Duodenal mucosa (tissue), 2 donors: ENCODE results near the gene TPTE2.
"Not testable (repeated sequence)": the region's sequence is repeated elsewhere in the genome, so short reads cannot be mapped to it uniquely, and the experiment has no call there.

Source experiments
- H3K27ac ChIP-seq: one replicate; pipeline ENCODE4 v1.7.0; 2013; ENCODE audit warnings: low read depth, low read length
- H3K27me3 ChIP-seq, 2 donors: one replicate each; pipeline ENCODE4 v1.7.0; 2013; ENCODE audit warnings: low read length in 2 of 2, control low read depth in 1 of 2; ENCODE audit not compliant: insufficient read depth in 2 of 2, control insufficient read depth in 1 of 2
- H3K36me3 ChIP-seq, 2 donors: one replicate each; pipeline ENCODE4 v1.7.0; 2013; ENCODE audit warnings: low read length in 2 of 2, control low read depth in 1 of 2; ENCODE audit not compliant: insufficient read depth in 2 of 2, control insufficient read depth in 1 of 2
- H3K4me1 ChIP-seq, 2 donors: one replicate each; pipeline ENCODE4 v1.7.0; 2013; ENCODE audit warnings: low read length in 2 of 2, control low read depth in 1 of 2; ENCODE audit not compliant: insufficient read depth in 2 of 2, control insufficient read depth in 1 of 2
- H3K4me3 ChIP-seq, 2 donors: one replicate each; pipeline ENCODE4 v1.7.0; 2013; ENCODE audit warnings: low read length in 2 of 2, low read depth in 1 of 2
- H3K9ac ChIP-seq, 2 donors: one replicate each; pipeline ENCODE4 v1.7.0; 2013; ENCODE audit warnings: low read length in 2 of 2, low read depth in 1 of 2
- H3K9me3 ChIP-seq, 2 donors: one replicate each; pipeline ENCODE4 v1.7.0; 2013; ENCODE audit warnings: low read length in 2 of 2, control low read depth in 1 of 2; ENCODE audit not compliant: control insufficient read depth in 1 of 2

Gene TPTE2

DNA sequence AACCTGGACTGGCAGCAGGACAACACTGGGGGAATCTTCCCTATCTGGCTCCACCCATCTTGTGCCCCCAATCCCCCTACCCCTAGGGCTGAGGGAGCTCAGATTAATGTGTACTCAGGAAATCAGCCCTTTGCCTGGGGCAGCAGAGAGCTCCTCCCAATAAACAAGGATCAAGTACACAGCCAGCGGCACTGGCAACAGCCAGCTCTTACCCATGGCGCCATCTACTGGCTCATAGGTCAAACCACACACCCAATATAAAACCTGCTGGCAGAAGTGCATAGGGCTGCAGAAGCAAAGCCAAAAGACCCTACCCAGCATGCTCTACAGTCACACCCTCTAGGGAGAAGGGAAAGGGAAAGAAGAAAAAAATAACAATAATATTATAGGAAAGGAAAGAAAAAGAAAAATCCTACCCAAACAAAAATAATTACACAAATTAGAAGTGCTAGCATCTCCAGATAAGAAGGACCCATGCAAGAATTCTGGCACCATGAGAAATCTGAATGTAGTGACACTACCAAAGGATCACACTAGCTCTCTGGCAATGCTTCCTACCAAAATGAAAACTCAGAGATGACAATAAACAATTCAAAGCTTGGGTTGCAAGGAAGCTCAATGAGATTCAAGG lies 122.2 kb downstream of the TPTE2 start:
- H3K27me3 ChIP-seq, H3K9me3 ChIP-seq, H3K36me3 ChIP-seq, H3K27ac ChIP-seq, H3K4me1 ChIP-seq, H3K4me3 ChIP-seq, H3K9ac ChIP-seq: not testable (repeated sequence)

DNA sequence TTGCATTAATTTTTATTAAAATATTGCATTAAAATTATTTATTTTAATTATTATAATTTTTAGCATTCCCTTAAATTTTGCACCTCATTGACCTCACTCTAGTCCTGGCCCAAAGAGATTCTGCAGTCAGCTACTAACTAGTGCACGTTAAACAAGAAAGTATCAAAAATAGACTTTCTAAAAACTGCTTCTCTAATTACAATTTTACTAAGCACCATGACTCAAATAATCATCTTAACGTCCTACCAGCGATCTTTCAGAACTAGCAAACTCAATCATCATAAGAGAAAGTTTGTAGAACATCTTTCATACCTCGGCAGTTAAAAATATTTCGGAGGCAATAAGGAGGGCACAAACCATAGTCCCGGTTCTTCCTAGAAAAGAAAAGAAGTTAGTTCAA lies 123.6 kb downstream of the TPTE2 start:
- not testable (repeated sequence) for H3K4me3 ChIP-seq, H3K9me3 ChIP-seq, H3K27me3 ChIP-seq, H3K36me3 ChIP-seq, H3K4me1 ChIP-seq, H3K27ac ChIP-seq, H3K9ac ChIP-seq

DNA sequence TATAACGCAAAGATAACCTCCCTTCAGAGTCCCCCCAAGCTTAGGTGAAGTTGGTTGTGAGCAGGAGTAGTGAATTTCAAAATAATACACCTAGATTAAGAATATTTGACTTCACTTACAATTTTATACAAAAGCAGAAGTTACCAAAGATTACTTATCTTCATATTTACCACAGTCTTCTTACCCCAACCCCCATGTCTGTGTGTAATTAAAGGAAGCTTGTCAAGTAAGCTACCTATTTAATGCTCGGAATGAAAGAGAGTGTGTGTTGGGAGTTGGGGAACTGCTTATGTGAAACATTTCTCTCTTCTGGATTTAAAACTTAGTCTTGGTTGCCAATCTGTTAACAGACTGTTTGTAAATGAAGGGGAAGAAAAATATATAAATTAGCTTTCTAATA lies 139.1 kb downstream of the TPTE2 start:
- not testable (repeated sequence) for H3K9me3 ChIP-seq, H3K27me3 ChIP-seq, H3K36me3 ChIP-seq, H3K27ac ChIP-seq, H3K9ac ChIP-seq, H3K4me3 ChIP-seq, H3K4me1 ChIP-seq

DNA sequence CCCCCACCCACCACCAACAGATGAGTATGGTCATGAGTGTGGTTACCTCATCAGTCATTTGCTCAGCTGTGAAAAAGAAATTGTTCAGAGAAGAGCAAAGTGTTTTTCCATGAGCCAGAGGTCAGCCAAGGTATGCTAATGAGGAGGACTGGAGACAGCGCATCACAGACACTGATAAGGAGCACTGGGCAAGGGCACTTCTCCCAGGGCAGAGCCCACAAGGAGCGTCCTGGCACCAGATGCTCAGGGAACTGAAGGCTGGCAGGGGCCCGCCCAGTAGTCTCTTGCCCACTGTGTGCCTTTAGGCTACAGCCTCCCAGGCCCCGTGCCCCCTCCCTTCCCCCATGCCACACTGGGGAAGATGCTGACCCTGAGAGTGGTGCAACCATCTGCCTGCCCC lies 148.8 kb downstream of the TPTE2 start:
- H3K9ac ChIP-seq, H3K4me1 ChIP-seq, H3K36me3 ChIP-seq, H3K27ac ChIP-seq, H3K4me3 ChIP-seq, H3K9me3 ChIP-seq, H3K27me3 ChIP-seq: not testable (repeated sequence)

DNA sequence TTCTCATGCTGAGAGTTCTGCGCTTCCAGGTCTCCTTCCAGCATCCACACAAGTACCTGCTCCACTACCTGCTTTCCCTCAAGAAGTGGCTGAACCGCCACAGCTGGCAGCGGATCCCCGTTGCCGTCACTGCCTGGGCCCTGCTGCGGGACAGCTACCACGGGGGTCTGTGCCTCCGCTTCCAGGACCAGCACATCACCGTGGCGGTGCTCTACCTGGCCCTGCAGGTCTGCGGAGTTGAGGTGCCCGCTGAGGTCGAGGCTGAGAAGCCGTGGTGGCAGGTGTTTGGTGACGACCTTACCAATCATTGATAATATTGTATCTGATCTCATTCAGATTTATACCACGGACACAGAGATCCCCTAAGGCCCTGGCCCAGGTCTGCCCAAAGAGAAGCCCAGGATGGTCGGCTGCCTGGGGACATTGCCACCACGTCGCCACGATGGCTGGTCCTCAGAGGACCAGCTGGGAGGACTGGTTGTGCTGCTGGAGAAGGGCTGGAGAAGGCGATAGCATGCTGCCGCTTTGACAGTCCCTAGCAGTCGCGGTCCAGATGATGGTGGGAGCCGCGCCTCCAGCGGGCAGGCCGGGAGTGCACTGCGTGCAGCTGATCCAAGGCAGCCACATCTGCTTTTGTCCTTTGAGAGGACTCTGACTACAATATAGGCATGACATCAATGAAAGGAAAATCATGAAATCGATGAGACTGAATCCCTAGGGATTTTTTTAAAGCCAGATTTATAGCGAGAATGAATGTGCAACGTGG lies 178.4 kb downstream of the TPTE2 start:
- not testable (repeated sequence) for H3K27me3 ChIP-seq, H3K4me3 ChIP-seq, H3K36me3 ChIP-seq, H3K9ac ChIP-seq, H3K9me3 ChIP-seq, H3K4me1 ChIP-seq, H3K27ac ChIP-seq

DNA sequence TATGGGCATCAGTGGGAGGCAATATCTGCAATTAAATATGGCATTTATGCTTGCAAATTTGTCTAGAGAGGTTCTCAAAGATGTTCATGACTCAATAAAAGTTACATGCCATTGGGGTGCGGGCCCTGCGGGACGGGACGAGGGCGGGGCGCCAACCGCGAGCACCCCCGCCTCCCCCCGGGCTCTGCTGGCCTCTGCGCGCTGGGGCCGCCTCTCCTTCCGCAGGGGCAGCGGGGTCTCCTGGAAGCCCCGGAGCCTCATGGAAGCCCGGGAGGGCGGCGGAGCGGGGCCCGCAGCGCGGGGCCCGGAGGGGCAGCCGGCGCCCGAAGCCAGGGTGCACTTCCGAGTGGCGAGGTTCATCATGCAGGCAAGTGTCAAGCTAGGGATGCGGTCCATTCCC lies 179.2 kb downstream of the TPTE2 start:
- H3K27me3 ChIP-seq: no peaks in the 10 kb centered on the region
- H3K9ac ChIP-seq: no peak overlapping the region
- no peak overlapping the region for H3K4me3 ChIP-seq
- no peaks in the 10 kb centered on the region for H3K4me1 ChIP-seq
- H3K27ac ChIP-seq: no peak overlapping the region
- H3K9me3 ChIP-seq: peaks cover 0 to 7% of the 10 kb centered on the region in 2 donors
- no peaks in the 10 kb centered on the region for H3K36me3 ChIP-seq
